Measurements from ENCODE around the gene SP140L.

The SP140L gene

DNA sequence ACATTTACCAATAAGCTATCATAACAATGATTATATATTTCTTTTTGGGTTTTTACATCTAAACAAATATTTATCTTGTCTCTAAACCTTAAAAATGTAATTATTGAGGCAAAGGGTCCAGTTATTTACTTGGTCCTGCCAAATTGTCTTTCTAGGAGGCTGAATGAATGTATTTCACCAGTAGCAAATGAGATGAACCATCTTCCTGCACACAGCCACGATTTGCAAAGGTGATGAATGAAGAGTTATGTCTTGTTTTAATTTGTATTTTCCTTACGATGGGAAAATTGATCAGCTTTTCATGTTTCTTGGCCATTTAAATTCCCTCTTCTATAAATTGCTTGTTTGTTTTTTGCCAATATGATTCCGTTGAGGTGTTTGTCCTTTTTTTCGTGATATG is 90.4 kb downstream of the SP140L start:
- no peaks in the 10 kb centered on the region for H3K27me3 ChIP-seq (ENCODE audit: insufficient read depth, low read length)
- peak overlapping the region; percentile 99; the same call in 1 of the 2 replicates for H3K27ac ChIP-seq (ENCODE audit: low read depth, low read length)
- H3K4me3 ChIP-seq (ENCODE audit: low read depth, low read length) = peak overlapping the region; percentile 97
- peaks cover 65% of the 10 kb centered on the region for H3K79me2 ChIP-seq (ENCODE audit: control insufficient read depth, insufficient read depth, low read length, unreplicated experiment)
- H2AFZ ChIP-seq (ENCODE audit: low read length, unreplicated experiment) = no peak overlapping the region
- H3K36me3 ChIP-seq (ENCODE audit: insufficient read depth, low read length) = peaks cover 28% of the 10 kb centered on the region
- H3K4me1 ChIP-seq (ENCODE audit: control insufficient read depth, insufficient read depth, low read length, unreplicated experiment) = peaks cover 60% of the 10 kb centered on the region

DNA sequence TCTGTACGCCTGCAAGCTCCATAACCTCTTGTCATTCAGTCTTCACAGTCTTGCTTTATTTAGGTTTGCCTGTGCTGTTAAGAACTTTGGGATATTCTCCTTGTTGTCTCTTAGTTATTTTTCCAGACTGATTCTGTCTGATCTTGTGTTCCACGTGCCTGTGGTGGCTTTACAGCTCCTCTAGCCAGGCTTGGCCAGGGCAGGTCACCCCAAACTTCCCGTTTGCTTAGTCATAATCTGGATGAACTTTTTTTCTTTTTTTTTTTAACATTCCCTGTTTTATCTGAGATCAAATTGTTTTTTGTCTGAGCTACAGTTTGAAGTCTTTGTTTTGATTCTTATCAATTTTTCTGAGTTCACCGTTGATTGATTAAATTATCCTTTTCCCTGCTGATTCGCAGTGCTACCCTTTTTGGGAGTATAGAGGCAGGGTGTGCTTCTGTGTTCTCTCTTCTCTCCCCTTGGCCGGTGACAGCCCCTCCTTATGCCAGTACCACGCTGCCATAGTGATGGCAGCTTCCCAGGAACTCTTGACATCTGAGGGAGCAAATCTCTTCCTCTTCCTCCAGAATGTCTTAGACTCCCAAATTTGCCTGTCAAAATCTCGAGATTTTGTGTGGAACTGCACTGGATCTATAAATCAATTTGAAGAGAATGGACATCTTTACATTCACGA is 91.5 kb downstream of the SP140L start:
- H3K27me3 ChIP-seq (ENCODE audit: insufficient read depth, low read length) = no peaks in the 10 kb centered on the region
- peak overlapping the region; percentile 97 for H3K4me3 ChIP-seq (ENCODE audit: low read depth, low read length)
- H3K4me1 ChIP-seq (ENCODE audit: control insufficient read depth, insufficient read depth, low read length, unreplicated experiment) = peaks cover 63% of the 10 kb centered on the region
- H3K36me3 ChIP-seq (ENCODE audit: insufficient read depth, low read length) = peaks cover 32% of the 10 kb centered on the region
- H2AFZ ChIP-seq (ENCODE audit: low read length, unreplicated experiment) = no peak overlapping the region
- peaks cover 75% of the 10 kb centered on the region for H3K79me2 ChIP-seq (ENCODE audit: control insufficient read depth, insufficient read depth, low read length, unreplicated experiment)
- H3K27ac ChIP-seq (ENCODE audit: low read depth, low read length) = peak overlapping the region; percentile 46

GRCh38 chr2:230419181-230419580 is 92.2 kb downstream of the SP140L start:
- H3K4me1 ChIP-seq (ENCODE audit: control insufficient read depth, insufficient read depth, low read length, unreplicated experiment) = peaks cover 63% of the 10 kb centered on the region

GRCh38 chr2:230422149-230422548 is 95.2 kb downstream of the SP140L start:
- Histone ChIP-seq H3K27ac (ENCODE audit: low read depth, low read length) (no peak overlapping the region), H3K36me3 (ENCODE audit: insufficient read depth, low read length) (peaks cover 54% of the 10 kb centered on the region), H3K79me2 (ENCODE audit: control insufficient read depth, insufficient read depth, low read length, unreplicated experiment) (peaks cover 99% of the 10 kb centered on the region)

More at GRCh38 chr2:230419181-230419580, 92.2 kb downstream of the SP140L start:
- peaks cover 37% of the 10 kb centered on the region for H3K36me3 ChIP-seq (ENCODE audit: insufficient read depth, low read length)
- no peak overlapping the region for H2AFZ ChIP-seq (ENCODE audit: low read length, unreplicated experiment)
- no peak overlapping the region for H3K27ac ChIP-seq (ENCODE audit: low read depth, low read length)
- peaks cover 82% of the 10 kb centered on the region for H3K79me2 ChIP-seq (ENCODE audit: control insufficient read depth, insufficient read depth, low read length, unreplicated experiment)
- H3K27me3 ChIP-seq (ENCODE audit: insufficient read depth, low read length) = no peaks in the 10 kb centered on the region
- peak overlapping the region; percentile 97 for H3K4me3 ChIP-seq (ENCODE audit: low read depth, low read length)

GRCh38 chr2:230423851-230424458 is 97.0 kb downstream of the SP140L start:
- Histone ChIP-seq H3K4me1 (ENCODE audit: control insufficient read depth, insufficient read depth, low read length, unreplicated experiment) (peaks cover 57% of the 10 kb centered on the region), H3K4me3 (ENCODE audit: low read depth, low read length) (no peak overlapping the region), H3K36me3 (ENCODE audit: insufficient read depth, low read length) (peaks cover 54% of the 10 kb centered on the region), H2AFZ (ENCODE audit: low read length, unreplicated experiment) (no peak overlapping the region), H3K27me3 (ENCODE audit: insufficient read depth, low read length) (no peaks in the 10 kb centered on the region), H3K27ac (ENCODE audit: low read depth, low read length) (no peak overlapping the region), H3K79me2 (ENCODE audit: control insufficient read depth, insufficient read depth, low read length, unreplicated experiment) (peaks cover 94% of the 10 kb centered on the region)

More at GRCh38 chr2:230422149-230422548, 95.2 kb downstream of the SP140L start:
- H2AFZ ChIP-seq (ENCODE audit: low read length, unreplicated experiment) = no peak overlapping the region
- H3K4me3 ChIP-seq (ENCODE audit: low read depth, low read length) = 0 out of 2 replicates have a peak overlapping the region, but pooled peaks have one; percentile 3
- H3K4me1 ChIP-seq (ENCODE audit: control insufficient read depth, insufficient read depth, low read length, unreplicated experiment) = peaks cover 61% of the 10 kb centered on the region
- no peaks in the 10 kb centered on the region for H3K27me3 ChIP-seq (ENCODE audit: insufficient read depth, low read length)

DNA sequence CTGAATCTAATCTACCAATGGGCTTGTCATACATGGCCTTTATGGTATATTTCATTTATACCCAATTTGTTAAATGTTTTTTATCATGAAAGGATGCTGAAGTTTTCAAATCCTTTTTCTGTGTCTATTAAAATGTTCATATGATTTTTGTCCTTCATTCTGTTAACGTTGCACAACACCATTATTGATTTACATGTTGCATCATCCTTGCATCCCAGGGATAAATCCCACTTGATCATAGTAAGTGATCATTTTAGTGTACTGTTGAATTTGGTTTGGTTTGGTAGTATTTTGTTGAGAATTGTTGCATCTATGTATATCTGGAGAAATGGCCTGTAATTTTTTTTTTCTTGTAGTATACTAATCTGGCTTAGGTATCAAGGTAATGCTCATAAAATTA is 98.4 kb downstream of the SP140L start:
- Histone ChIP-seq H3K4me1 (ENCODE audit: control insufficient read depth, insufficient read depth, low read length, unreplicated experiment) (peaks cover 43% of the 10 kb centered on the region), H3K27ac (ENCODE audit: low read depth, low read length) (no peak overlapping the region), H2AFZ (ENCODE audit: low read length, unreplicated experiment) (no peak overlapping the region), H3K27me3 (ENCODE audit: insufficient read depth, low read length) (no peaks in the 10 kb centered on the region), H3K36me3 (ENCODE audit: insufficient read depth, low read length) (peaks cover 60% of the 10 kb centered on the region), H3K79me2 (ENCODE audit: control insufficient read depth, insufficient read depth, low read length, unreplicated experiment) (peaks cover 94% of the 10 kb centered on the region), H3K4me3 (ENCODE audit: low read depth, low read length) (no peak overlapping the region)

DNA sequence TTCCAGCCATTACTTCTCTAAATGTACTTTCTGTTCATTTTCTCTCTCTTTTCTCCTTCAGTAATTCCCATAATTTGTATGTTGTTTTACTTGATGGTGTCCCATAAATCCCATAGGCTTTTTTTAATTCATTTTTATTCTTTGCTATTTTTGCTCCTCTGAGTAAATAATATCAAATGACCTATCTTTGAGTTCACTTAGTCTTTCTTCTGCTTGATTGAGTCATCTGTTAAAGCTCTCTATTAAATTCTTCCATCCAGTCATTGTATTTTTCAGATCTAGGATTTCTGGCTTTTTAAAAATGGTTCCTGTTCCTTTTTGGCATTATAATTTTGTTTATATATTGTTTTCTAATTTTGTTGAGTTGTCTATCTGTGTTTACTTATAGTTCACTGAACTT is 102.5 kb downstream of the SP140L start:
- Histone ChIP-seq H3K36me3 (ENCODE audit: insufficient read depth, low read length) (peaks cover 63% of the 10 kb centered on the region), H3K4me1 (ENCODE audit: control insufficient read depth, insufficient read depth, low read length, unreplicated experiment) (peaks cover 19% of the 10 kb centered on the region), H3K4me3 (ENCODE audit: low read depth, low read length) (no peak overlapping the region), H3K79me2 (ENCODE audit: control insufficient read depth, insufficient read depth, low read length, unreplicated experiment) (peaks cover 95% of the 10 kb centered on the region), H3K27ac (ENCODE audit: low read depth, low read length) (no peak overlapping the region), H3K27me3 (ENCODE audit: insufficient read depth, low read length) (no peaks in the 10 kb centered on the region), H2AFZ (ENCODE audit: low read length, unreplicated experiment) (no peak overlapping the region)

- Histone ChIP-seq H3K4me3 (ENCODE audit: low read depth, low read length) (no peak overlapping the region), H3K79me2 (ENCODE audit: control insufficient read depth, insufficient read depth, low read length, unreplicated experiment) (peaks cover 92% of the 10 kb centered on the region), H2AFZ (ENCODE audit: low read length, unreplicated experiment) (no peak overlapping the region), H3K36me3 (ENCODE audit: insufficient read depth, low read length) (peaks cover 56% of the 10 kb centered on the region), H3K27me3 (ENCODE audit: insufficient read depth, low read length) (no peaks in the 10 kb centered on the region), H3K27ac (ENCODE audit: low read depth, low read length) (no peak overlapping the region; the same call in 1 of the 2 replicates), H3K4me1 (ENCODE audit: control insufficient read depth, insufficient read depth, low read length, unreplicated experiment) (peaks cover 12% of the 10 kb centered on the region)
Measured at GRCh38 chr2:230430957-230431910, 104.2 kb downstream of the SP140L start.

DNA sequence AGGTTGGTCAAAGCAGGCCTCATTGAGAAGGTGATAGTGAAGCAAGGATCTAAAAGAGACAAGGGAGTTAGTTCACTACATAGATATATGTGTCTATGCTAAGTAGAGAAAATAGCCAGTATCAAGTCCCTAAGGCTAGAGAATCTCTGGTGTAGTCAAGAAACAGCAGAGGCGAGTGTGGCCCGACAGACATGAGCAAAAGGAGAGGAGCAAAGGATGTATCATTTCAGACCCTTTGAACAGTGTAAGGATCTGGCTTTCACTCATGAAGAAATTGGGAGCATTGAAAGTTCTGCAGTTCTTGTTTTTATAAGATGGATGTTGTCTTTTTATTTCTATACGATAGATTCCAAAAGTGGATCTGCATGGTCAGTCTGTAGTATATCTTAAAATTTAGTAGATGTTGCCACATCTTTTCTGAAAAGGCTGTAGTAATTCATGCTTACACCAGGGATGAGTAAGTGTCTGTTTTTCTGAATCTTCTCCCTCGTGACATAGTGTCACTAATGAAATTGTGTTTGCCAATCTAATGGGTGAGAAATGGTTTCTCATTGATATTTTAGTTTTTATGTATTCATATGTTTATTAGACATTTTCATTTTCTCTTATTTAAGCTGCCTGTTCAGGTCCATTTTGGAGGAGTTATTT is 107.8 kb downstream of the SP140L start:
- no peak overlapping the region for H2AFZ ChIP-seq (ENCODE audit: low read length, unreplicated experiment)
- H3K36me3 ChIP-seq (ENCODE audit: insufficient read depth, low read length) = peaks cover 54% of the 10 kb centered on the region
- peak overlapping the region; percentile 36; the same call in 1 of the 2 replicates for H3K27ac ChIP-seq (ENCODE audit: low read depth, low read length)
- peaks cover 96% of the 10 kb centered on the region for H3K79me2 ChIP-seq (ENCODE audit: control insufficient read depth, insufficient read depth, low read length, unreplicated experiment)
- no peaks in the 10 kb centered on the region for H3K27me3 ChIP-seq (ENCODE audit: insufficient read depth, low read length)
- no peak overlapping the region for H3K4me3 ChIP-seq (ENCODE audit: low read depth, low read length)
- H3K4me1 ChIP-seq (ENCODE audit: control insufficient read depth, insufficient read depth, low read length, unreplicated experiment) = peaks cover 23% of the 10 kb centered on the region

DNA sequence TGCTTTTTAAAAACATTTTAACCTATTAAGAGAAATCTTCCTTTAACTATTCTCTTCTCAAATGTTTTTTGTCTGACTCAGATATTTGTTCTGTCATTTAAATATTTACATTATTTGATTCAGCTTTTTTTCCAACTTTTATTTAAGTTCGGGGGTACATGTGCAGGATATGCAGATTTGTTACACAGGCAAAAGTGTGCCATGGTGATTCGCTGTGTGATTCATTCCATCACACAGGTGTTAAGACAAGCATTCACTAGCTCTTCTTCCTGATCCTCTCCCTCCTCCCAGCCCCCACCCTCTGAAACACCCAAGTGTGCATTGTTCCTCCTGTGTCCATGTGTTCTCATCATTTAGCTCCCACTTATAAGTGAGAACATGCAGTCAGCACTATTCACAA is 108.4 kb downstream of the SP140L start:
- H3K79me2 ChIP-seq (ENCODE audit: control insufficient read depth, insufficient read depth, low read length, unreplicated experiment) = peaks cover 94% of the 10 kb centered on the region
- peaks cover 26% of the 10 kb centered on the region for H3K4me1 ChIP-seq (ENCODE audit: control insufficient read depth, insufficient read depth, low read length, unreplicated experiment)
- no peak overlapping the region for H3K4me3 ChIP-seq (ENCODE audit: low read depth, low read length)
- no peaks in the 10 kb centered on the region for H3K27me3 ChIP-seq (ENCODE audit: insufficient read depth, low read length)
- no peak overlapping the region for H2AFZ ChIP-seq (ENCODE audit: low read length, unreplicated experiment)
- peak overlapping the region; percentile 36; the same call in 1 of the 2 replicates for H3K27ac ChIP-seq (ENCODE audit: low read depth, low read length)
- H3K36me3 ChIP-seq (ENCODE audit: insufficient read depth, low read length) = peaks cover 48% of the 10 kb centered on the region
